Natural killer cell (primary cell): ENCODE results near the gene AKAP6. TPM values are rescaled to one million over a fixed set of nuclear protein-coding genes. Genes with fewer than 3 reads are reported as not detected.

Experiments
- ATAC-seq, 3 donors: fragments of 150-1000 bp in 2 of 3; fragments of 200-7000 bp in 1 of 3; cut with Tn5 transposase; 1 replicate in 1 of 3; 2 replicates in 2 of 3; pipeline ENCODE4 v1.10.0; 2021; ENCODE audit warnings: mild to moderate bottlenecking in 2 of 3, moderate library complexity in 2 of 3
- DNase-seq, 2 donors: peaks; one replicate each; pipeline versions ENCODE4 v3.0.0 to v3.0.0-alpha.2; 2013 to 2021; ENCODE audit warnings: mixed read lengths in 1 of 2
- H3K27ac ChIP-seq: one replicate; pipeline ENCODE4 v1.5.1; 2013; ENCODE audit warnings: mild to moderate bottlenecking, low read length
- H3K27me3 ChIP-seq: one replicate; pipeline ENCODE4 v1.6.1; 2013; ENCODE audit warnings: low read length; ENCODE audit not compliant: control insufficient read depth, insufficient read depth
- H3K36me3 ChIP-seq: one replicate; pipeline ENCODE4 v1.6.1; 2013; ENCODE audit warnings: low read length; ENCODE audit not compliant: control insufficient read depth, insufficient read depth
- H3K4me1 ChIP-seq: one replicate; pipeline ENCODE4 v1.6.1; 2013; ENCODE audit warnings: low read length; ENCODE audit not compliant: control insufficient read depth, insufficient read depth
- H3K4me3 ChIP-seq: one replicate; pipeline ENCODE4 v1.5.1; 2013; ENCODE audit warnings: low read length
- H3K9me3 ChIP-seq: one replicate; pipeline ENCODE4 v1.6.1; 2013; ENCODE audit warnings: low read length; ENCODE audit not compliant: control insufficient read depth, insufficient read depth
- H3K27ac Mint-ChIP-seq, 2 donors: one replicate each; pipeline ENCODE4 v1.8.0; 2022; ENCODE audit warnings: mild to moderate bottlenecking in 2 of 2, mixed read lengths in 2 of 2, moderate library complexity in 1 of 2
- H3K27me3 Mint-ChIP-seq, 2 donors: one replicate each; pipeline ENCODE4 v1.8.0; 2022; ENCODE audit warnings: low read depth in 2 of 2, mixed read lengths in 2 of 2
- H3K36me3 Mint-ChIP-seq: one replicate; pipeline ENCODE4 v1.8.0; 2022; ENCODE audit warnings: mixed read lengths
- H3K4me1 Mint-ChIP-seq, 2 donors: one replicate each; pipeline ENCODE4 v1.8.0; 2022; ENCODE audit warnings: mixed read lengths in 2 of 2
- H3K4me3 Mint-ChIP-seq: one replicate; pipeline ENCODE4 v1.8.0; 2022; ENCODE audit warnings: mild to moderate bottlenecking, moderate library complexity, mixed read lengths
- H3K9me3 Mint-ChIP-seq, 2 donors: one replicate each; pipeline ENCODE4 v1.8.0; 2022; ENCODE audit warnings: mixed read lengths in 2 of 2
- CTCF ChIP-seq: fragments of 200-600 bp; IDR thresholded peaks from one replicate; pipeline ENCODE4 v1.8.0; 2022; ENCODE audit warnings: antibody characterized with exemption
- WGBS: methylation state at CpG from one replicate; pipeline ENCODE4 v1.1.7; 2013; ENCODE audit warnings: missing lambda C conversion rate; ENCODE audit not compliant: insufficient coverage; 5-methylcytosine and 5-hydroxymethylcytosine counted together
- intact Hi-C: fragments of 100-400 bp; cut with micrococcal nuclease; formaldehyde crosslinking; loops from one replicate; pipeline ENCODE4 v1.14.2; 2022
- total RNA-seq, 4 donors: library from RNA; stranded (reverse); fragments of 120-200 nt in 1 of 4; gene quantifications; one replicate each; pipeline versions ENCODE4 v1.2.3 to v1.2.4, GENCODE V29; 2013 to 2022

Gene AKAP6
- total RNA-seq, 3 donors from 2014 or later (not counting 1 experiment from before 2014, with no cell fraction given), result 0.21 to 1.3 (median 0.80) TPM

DNA sequence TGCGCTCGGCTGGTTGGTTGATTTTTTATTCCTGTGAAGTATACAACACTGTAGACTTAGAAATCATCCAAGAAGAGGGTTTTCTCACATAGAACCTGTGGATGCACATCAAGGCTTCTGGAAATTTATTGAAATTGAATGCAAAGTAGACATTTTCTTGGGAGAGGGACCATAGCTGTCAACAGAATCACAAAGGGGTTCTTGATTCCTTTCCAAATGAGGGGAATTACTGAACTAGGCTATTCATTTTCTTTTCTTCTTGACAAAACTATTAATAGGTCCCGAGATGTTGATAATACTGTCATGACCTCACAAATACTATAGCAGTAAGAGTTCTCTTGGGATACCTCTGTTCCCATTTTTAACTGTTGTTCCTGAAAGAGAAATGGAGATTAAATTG lies 73.9 kb downstream of the AKAP6 start:
- peaks cover 0 to 5% of the 10 kb centered on the region in 2 donors for H3K9me3 Mint-ChIP-seq
- WGBS, result 100% methylated on average over 2 of the region's 3 CpGs
- Histone ChIP-seq H3K4me3 (no peak overlapping the region), H3K9me3 (no peaks in the 10 kb centered on the region), H3K4me1 (no peaks in the 10 kb centered on the region), H3K27ac (no peak overlapping the region), H3K27me3 (no peaks in the 10 kb centered on the region), H3K36me3 (no peaks in the 10 kb centered on the region)
- ATAC-seq (no peak), DNase-seq (no peak)
- no peak for TF ChIP-seq CTCF
- no peaks in the 10 kb centered on the region for H3K27me3 Mint-ChIP-seq
- no peak overlapping the region for H3K4me3 Mint-ChIP-seq
- H3K27ac Mint-ChIP-seq, result no peak overlapping the region
- no peaks in the 10 kb centered on the region for H3K36me3 Mint-ChIP-seq
- no peaks in the 10 kb centered on the region for H3K4me1 Mint-ChIP-seq
- intact Hi-C loops, result no loop called here

GRCh38 chr14:32403688-32404087 lies 74.6 kb downstream of the AKAP6 start:
- no peaks in the 10 kb centered on the region for H3K4me1 ChIP-seq
- H3K27me3 ChIP-seq, result no peaks in the 10 kb centered on the region
- H3K36me3 ChIP-seq, result no peaks in the 10 kb centered on the region
- H3K27ac ChIP-seq, result no peak overlapping the region
- ATAC-seq, result no peak
- no peaks in the 10 kb centered on the region for H3K9me3 ChIP-seq
- H3K36me3 Mint-ChIP-seq, result no peaks in the 10 kb centered on the region
- no peak overlapping the region for H3K27ac Mint-ChIP-seq
- intact Hi-C loops, result no loop called here
- no peaks in the 10 kb centered on the region for H3K4me1 Mint-ChIP-seq
- H3K4me3 ChIP-seq, result no peak overlapping the region
- no peak for DNase-seq
- TF ChIP-seq CTCF, result no peak
- H3K27me3 Mint-ChIP-seq, result no peaks in the 10 kb centered on the region
- 83% methylated on average over 1 of the region's 2 CpGs for WGBS
- H3K9me3 Mint-ChIP-seq, result peaks cover 0 to 5% of the 10 kb centered on the region in 2 donors
- H3K4me3 Mint-ChIP-seq, result no peak overlapping the region

GRCh38 chr14:32404784-32405573 lies 75.9 kb downstream of the AKAP6 start:
- Histone ChIP-seq H3K9me3 (no peaks in the 10 kb centered on the region), H3K36me3 (no peaks in the 10 kb centered on the region), H3K27me3 (no peaks in the 10 kb centered on the region), H3K4me3 (no peak overlapping the region), H3K4me1 (no peaks in the 10 kb centered on the region), H3K27ac (no peak overlapping the region)
- TF ChIP-seq CTCF, result no peak
- Mint-ChIP-seq H3K36me3 (no peaks in the 10 kb centered on the region), H3K4me3 (no peak overlapping the region), H3K27ac (no peak overlapping the region), H3K27me3 (no peaks in the 10 kb centered on the region), H3K4me1 (no peaks in the 10 kb centered on the region), H3K9me3 (peaks cover 0 to 5% of the 10 kb centered on the region in 2 donors)
- no peak for DNase-seq
- intact Hi-C loops, result no loop called here
- no peak for ATAC-seq

DNA sequence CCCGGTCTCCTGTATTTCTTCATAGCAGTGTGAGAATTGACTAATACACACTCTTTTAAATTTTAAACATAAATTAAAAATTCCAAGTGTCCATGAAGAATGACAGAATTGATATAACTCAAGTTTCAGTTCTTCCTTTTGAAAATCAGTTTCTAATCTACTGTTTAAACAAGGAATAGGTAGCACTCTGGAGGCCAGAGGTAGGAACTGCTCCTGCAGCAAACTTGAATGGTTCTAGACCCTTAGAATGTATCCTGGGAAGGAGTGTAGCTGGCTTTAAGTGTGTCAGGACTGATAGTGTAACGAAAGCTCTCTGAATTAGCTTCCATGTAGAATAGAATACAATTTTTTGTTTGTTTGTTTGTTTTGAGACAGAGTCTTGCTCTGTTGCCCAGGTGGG lies 76.8 kb downstream of the AKAP6 start:
- no peak for TF ChIP-seq CTCF
- Histone ChIP-seq H3K4me1 (no peaks in the 10 kb centered on the region), H3K4me3 (no peak overlapping the region), H3K9me3 (no peaks in the 10 kb centered on the region), H3K36me3 (no peaks in the 10 kb centered on the region), H3K27ac (no peak overlapping the region), H3K27me3 (no peaks in the 10 kb centered on the region)
- Mint-ChIP-seq H3K9me3 (peaks cover 0 to 5% of the 10 kb centered on the region in 2 donors), H3K4me1 (no peaks in the 10 kb centered on the region), H3K36me3 (no peaks in the 10 kb centered on the region), H3K4me3 (no peak overlapping the region), H3K27me3 (no peaks in the 10 kb centered on the region), H3K27ac (no peak overlapping the region)
- ATAC-seq, result no peak
- DNase-seq, result no peak
- WGBS, result 75% methylated on average over 2 of the region's 2 CpGs
- intact Hi-C loops, result no loop called here
